Brain pericyte (primary cell): ENCODE measurements around the gene TRAPPC10.

Experiments used
- DNase-seq: peaks from one replicate; pipeline ENCODE4 v3.0.0-alpha.2; 2012; ENCODE audit warnings: low read depth, low spot score

TRAPPC10 gene

DNA sequence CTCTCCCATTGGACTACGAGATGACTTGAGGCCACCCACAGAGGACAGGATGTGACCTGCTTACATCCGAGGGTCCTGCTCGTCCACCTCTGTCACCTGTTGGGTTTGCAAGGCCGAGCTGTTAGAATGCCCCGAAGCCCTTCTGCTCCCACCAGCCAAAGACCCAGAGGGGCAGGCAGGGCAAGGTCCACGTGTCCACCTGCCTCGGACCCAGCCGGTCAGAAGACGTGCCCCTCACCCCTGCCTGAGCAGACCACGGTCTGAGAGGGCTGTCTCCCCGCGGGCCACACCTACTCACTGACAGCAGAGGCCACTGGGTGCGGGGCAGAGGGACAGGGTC lies 30.3 kb upstream of the TRAPPC10 start:
- DNase-seq: no peak

DNA sequence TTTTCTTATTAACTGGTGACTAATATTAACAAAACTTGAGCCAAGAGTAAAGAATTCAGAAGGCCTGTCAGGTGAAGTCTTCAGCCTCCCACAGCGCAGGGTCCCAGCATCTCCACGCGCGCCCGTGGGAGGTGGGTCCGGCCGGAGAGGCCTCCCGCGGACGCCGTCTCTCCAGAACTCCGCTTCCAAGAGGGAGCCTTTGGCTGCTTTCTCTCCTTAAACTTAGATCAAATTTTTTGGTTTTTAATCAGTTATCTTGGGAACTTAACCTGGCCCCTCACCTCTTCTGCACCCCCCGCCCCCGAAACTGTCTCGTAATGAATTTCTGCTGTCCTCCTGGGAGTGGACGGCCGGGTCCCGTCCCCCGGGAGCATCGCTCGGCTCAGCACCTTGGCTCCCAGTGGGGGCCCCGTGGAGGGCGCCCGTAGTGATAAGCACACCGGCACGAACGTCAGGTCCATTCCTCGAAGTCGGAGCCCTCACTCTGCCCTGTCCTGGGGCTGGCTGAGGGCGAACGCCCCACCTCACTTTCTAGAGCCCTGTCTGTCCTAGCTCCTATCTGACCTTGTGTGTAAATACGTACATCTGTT lies 29.5 kb upstream of the TRAPPC10 start:
- no peak for DNase-seq

DNA sequence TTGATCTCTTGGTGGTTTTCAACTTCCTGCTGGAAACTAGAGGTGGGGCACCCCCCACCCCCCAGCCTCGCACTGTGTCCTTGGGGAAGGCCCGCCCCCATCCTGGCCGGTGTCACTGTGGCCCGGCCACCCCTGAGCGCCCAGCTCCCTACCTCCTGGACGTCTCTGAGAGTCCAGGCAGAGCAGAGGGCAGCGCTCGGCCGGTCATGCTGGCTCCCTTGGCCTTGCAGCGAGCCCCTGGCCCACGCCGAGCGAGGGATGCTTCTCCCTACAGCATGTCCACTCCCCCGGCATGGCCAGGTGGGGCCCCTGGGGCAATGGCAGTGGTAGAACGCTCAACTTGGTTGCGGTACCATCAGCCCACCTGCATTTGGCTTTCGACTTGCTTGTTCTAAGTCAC lies 28.7 kb upstream of the TRAPPC10 start:
- DNase-seq: no peak

DNA sequence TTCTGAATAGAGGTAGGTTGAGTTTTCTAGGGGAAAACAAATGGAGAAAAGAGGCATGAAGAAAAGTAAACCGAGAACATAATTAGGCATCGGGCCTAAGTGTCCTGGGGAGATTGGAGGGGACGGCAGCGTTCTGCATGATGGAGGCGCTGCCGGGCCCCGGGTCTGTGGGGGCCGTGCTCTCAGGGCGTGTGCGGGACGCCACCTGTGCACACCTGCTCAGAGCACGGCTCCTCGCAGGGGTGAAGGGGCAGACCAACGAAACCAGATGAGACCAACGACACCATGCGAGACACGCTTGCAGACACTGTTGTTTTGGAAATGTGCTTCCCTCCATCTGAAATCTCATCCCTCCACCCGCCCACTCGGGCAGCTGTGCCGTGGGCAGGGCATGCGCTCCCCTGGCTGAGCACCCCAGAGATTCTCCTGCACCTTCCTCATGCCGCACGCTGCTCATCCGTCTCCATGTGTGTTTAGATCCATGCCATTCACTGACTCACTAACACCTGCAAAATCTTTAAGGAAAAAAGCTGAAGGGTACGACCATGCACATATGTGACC lies 28.2 kb upstream of the TRAPPC10 start:
- DNase-seq: no peak

DNA sequence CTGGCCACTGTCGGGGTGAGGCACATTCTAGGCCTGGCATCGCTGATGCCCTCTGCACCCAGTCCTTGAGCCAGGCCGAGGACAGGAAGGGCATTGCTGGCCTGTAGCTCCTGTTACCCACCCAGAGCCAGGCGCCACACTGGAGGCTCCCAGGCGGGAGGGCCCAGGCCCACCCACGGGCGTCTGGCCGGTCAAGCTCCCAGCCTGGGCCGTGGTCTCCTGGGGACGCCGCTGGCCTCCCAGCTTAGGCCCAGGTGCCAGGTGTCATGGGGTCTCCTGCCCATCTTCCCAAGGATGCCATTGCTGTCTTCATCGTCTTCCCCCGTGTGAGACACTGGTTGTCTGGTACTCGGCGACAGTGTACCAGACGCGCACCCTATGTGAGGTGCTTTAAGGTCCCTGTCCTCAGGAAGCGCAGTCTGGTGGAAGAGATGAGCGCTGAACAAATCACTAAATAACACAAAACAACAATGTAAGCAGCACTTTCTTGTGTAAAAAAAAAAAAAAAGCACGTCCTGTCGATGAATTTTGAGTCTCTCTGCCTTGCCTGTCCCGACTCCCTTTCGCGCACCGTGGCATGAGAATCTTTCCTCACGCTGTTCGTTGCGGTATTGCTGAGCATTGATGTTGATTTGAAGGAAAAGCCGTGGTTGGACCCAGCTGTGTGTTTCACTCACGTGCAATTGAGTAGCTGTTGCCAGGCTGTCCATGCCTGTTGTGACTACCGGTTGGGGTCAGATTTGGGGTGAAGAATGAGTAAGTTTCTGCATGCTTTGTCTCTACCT lies 27.0 kb upstream of the TRAPPC10 start:
- no peak for DNase-seq

DNA sequence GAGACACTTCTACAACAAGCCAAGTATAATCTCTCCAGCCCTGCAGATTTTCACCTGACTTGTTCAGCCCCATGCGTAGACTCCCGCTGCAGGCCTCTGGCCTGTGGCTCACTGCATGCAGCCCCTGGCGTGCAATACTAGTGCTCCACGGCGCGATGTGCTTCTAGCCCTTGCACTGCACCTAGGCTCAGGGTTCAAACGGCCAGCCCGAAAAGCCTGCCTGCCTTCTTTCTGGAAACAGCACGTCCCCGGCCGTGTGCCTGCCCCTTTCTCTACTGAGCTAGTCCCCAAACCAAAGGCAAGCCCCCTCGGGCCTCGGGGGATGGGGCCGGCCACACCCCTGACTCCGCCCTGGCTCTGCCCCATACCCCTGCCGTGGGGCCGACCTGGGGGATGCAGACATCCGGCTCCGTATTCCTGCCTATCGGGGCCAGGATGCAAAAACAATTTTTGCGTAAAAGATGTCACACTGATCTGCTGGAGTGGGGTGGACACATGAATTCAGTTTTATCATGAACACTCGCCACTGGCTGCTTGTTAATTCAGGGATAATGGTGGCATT lies 26.3 kb upstream of the TRAPPC10 start:
- DNase-seq: no peak

DNA sequence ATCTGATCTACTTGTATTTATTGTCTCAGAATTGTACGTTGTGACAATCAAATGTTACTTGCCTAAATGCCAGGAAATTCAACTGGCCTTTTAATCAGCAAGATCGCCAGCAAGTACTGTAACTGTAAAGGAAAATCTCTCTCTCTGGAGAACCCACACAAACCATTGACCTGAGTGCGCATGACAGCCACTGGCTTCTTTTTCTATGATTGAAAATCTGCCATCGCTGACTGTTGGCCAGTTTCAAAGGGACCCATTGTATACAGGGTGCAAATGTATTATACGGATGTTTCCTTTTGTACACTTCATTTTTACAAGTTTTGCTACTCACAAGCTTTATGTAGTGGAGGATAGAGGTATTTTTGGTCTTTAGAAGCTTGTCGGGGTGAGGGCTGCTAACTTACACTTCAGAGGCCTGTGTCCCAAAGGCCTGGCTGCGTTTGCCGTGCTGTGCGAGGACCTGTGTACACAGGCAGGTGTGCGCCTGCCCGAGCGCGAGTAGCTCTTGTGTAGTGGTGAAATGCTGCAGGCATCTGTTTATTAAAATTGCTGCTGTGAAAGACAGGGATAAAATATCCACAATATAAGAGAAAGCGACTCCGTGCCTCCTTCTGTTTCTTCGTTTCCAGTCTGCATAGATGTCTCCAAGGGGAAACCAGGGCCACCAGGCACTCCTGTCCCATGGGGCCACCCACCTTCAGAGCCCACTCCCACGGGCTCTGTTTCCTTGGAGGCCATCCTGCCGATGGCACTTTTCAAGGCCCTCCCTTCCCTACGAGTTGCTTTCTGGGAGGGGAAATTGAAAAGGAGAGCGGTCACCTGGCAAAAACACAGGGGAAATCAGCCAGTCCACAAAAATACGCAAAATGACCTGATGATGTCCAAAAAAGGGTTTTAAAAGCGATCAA lies 25.3 kb upstream of the TRAPPC10 start:
- DNase-seq: no peak

DNA sequence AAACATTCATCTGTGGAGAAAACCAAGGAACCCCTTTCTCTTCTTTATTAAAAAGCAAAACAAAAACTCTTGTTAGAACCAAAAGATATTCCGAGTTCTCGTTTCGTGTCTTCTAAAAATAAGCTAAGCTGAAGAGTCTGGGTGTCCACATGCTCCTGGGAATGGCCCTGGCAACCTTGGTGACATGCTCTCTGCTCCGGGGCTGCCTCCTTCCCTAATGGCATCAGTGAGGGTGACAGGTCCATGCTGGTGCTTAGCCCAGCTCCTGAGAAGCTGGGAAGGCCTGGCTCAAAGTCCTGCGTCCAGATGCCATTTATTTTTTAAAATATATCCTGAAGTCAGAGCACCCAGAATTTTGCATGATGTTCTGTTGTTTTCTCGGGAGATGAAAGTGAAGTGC lies 24.6 kb upstream of the TRAPPC10 start:
- no peak for DNase-seq

DNA sequence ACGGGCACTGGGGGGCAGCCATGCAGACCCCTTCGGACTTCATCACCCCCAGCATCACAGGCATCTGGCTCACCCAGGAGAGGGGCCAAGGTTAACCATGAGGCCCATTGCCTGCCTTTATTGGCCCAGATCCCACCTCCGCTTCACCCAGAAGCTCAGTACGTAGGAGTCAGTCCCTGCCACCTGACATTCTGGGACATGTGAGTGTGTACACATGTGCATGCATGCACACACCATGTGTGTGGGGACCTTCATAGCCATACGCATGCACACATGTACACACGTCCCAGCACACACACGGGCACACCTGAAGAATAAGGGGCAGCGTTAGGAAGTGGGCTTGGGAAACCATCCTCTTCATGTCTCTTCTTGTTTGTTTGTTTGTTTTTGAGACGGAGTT lies 24.1 kb upstream of the TRAPPC10 start:
- DNase-seq: no peak

DNA sequence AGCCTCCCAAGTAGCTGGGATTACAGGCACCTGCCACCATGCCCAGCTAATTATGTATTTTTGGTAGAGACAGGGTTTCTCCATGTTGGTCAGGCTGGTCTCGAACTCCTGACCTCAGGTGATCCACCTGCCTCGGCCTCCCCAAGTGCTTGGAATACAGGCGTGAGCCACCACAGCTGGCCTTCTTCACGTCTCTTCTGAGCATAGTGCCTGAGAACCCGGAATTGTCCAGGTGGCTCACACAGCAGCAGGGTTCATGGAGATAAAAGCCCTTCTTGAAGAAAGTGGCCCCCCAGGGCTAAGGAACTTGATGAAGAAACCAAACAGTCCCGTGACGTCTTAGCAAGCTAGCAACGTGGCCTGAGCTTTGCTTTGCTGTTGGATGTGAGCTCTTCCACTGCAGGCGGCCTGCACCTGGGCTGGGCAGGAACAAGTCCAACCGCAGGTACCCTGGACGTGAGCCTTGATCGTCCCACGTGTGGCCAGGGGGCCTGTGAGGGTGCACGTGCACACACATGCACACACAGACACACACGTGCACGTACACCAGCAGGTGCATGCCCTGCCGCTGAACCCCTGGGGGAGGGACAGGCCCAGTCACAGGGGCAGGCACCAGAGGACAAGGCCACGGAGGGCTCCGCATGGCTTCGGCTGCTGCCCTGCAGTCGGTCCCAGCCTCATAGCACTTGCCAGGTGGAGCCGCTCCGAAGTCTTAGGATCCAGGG lies 23.4 kb upstream of the TRAPPC10 start:
- DNase-seq: no peak

DNA sequence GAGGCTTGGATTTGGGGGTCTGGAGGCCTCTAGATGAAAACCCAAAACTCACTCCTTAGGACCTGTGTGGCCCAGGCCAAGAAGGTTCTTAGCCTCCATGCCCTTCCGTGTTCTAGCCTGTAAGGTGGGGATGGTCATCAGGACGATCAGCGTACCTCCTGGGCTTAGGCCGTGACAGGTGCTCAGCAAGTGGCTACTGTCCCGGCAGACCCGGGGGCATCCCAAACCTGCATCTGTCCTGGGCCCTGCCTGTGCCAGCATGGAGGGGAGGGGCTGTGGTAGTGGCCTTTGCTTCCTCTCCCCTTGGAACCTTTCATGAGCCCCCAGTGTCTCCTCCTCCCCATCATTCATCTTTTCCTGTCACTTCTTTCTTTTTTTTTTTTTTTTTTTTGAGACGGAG lies 22.7 kb upstream of the TRAPPC10 start:
- DNase-seq: no peak

DNA sequence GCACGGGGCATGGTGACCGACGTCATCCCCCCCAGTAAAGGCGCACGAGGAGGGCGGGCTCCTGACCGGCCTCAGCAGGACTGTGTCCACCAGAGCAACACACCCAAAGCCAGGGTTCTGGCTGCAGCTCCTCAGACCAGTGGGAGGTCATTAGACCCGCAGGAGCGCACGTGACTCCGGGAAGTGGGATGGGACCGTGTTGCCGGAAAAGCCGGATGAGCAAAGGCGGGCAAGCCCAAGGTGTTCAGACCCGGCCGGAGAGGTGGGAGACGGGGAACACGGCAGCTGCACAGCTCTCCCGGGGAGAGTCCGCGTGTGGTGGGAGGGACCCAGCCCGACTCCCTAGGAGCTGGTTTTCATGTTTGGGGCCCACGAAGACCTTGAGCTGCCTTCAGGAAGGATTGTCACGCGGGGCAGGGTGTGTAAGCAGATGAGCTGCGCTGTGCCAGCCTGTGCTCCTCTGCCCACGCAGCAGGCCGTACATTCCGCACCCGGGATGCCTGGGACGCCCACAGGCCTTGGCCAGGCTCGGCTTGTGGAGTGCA lies 20.6 kb upstream of the TRAPPC10 start:
- no peak for DNase-seq

DNA sequence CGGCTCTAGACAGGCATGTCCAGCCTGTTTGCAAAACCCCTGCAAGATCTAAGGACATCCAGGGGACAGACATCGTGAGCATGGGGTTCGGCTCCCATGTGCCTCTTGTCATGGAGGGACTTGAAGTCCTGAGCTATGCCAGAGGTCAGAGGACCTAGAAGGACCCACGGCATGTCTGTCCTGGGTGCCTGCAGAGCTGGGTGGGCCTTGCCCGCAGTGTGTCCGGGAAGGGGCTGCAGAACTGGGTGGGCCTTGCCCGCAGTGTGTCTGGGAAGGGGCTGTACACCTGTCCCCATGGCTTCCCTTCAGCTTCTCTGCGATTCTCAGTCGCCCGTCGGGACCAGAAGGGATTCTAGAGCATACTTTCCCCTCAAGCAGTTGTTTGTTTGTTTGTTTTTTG lies 20.0 kb upstream of the TRAPPC10 start:
- DNase-seq: no peak

DNA sequence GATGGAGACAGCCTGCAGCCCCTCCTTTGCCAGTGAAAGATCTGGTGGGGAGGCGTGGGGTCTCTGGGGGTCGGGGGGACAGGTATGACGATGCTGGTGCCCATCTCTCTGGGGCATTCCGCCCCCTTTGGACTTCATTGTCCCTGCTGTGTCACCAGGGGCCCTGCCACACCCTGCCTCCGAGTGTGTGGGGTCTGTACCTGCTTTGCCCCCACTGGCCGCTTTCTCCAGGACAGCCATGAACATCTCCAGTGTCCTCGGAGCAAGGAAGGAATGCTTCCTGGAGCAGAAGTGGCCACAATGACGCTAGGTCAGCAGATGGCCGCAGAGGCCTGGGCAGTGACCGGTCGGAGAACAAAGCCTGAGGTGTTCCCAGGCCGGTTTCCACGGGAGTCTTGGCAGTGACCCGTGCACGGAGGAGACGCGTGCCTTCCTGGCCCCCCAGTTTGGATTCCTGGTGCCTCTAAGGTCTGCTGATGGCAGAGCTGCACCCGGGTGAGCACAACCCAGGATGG lies 18.6 kb upstream of the TRAPPC10 start:
- no peak for DNase-seq

DNA sequence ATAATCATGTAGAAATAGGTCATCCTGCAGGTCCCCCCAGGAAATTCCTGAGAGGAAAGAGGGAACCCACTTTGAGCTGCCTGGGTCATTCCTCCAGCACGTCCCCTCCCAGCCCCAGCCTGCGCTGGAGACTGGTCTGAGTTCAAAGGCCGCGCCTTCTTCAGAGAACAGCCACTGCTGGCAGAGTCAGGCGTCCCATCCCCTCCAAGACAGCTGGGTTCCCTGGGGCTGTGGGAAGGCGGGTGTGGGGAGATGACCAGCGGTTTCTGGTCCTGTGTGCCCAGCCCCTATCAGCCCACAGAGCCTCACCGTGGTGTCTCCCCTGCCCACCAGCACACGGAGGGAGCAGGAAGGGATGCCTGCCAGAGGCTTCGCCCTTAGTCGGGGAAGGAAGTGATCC lies 18.0 kb upstream of the TRAPPC10 start:
- DNase-seq: no peak

DNA sequence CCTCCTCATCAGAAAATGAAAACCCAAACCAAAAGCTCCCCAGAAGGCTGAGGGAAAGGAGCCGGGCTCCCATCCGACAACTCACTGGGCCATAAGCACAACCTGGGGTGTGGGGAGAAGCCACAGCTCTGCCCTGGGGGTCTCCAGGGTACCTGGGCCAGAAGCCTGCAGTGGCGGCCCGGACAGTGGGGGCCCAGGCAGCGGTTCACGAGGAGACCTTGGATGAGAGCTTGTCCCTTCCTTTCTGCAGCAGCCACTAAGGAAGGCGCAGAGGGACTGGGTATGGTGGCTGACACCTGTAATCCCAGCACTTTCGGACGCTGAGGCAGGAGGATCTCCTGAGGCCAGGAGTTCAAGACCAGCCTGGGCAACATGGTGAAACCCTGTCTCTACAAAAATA lies 17.5 kb upstream of the TRAPPC10 start:
- no peak for DNase-seq

DNA sequence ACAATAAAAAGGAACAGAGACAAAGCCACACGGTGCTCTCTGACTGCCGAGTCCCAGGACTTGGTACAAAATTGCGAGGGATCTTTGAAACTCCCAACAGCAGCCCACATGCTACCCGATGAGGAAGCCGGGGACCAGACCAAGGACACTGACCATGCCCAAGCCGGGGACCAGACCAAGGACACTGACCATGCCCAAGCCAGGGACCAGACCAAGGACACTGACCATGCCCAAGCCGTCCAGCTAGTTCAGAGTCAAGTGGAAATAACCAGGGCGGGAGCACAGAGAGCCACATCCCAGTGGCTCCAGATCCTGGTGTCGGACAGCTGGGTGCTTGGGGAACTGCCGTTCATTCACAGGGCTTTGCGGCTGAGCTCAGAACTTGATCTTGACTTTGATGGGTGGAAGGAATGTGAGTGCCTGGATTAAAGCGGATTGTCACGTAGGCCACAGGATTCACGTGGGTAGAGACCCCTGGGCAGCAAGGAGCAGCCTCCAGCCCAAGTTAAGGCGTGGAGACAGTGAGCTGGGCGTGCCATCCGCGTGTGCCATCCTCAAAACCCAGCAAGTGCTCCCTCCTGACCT lies 16.5 kb upstream of the TRAPPC10 start:
- DNase-seq: no peak

DNA sequence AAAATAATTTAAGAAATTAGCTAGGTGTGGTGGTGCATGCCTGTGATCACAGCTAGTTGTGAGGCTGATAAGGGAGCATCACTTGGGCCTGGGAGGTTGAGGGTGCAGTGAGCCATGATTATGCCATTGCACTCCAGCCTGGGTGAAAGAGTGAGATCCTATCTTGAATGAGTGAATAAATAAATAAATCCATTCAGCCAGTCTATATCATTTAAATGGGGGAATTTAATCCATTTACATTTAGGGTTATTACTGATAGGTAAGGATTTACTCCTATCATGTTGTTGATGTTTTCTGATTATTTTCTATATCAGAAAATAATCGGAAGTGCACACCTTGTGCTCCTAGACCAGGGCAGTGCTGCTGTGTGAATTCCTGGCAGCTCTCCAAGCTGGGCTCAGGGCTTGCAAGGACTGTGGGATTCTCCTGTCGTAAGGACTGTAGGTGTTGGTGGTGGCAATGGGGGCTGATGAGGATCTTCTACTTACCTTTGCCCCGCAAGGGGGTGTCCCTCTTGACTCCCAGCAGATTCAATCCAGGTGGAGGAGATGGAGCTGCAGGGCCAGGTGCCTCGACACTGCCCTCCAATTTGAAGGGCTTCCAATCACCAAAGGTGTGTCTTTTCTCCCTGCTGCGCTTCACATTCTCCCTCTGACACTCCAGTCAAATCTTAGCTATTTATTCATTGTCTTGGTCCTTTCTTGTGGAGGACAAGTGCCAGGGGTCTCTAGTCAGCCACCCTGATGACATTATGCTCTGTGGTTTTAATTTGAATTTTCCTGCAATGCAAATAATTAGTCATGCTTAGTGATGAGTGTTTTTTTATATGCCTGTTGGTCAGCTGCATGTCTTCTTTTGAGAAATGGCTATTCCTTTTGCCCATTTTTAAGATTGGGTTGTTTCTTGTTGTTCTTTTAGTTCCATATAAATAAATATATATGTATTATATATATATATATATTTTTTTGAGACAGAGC lies 14.1 kb upstream of the TRAPPC10 start:
- no peak for DNase-seq

DNA sequence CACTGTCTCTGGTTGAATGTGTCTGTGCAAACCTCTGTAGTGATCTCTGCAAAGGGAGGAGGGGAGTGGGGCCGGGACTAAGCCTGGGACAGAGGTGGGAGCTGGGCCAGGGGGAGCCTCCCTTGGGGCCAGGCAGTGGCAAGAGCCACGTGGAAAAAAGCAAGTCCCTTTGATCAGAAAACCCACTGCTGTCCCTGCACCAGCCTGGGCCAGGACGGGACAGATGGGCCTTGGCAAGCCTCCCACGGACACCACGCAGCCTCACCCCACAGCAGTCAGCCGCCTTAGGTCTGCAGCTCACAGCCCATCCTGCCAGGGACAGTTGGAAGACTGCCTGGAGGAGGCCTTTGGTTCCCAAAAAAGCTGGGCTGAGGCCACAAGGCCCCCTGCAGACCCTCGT lies 11.7 kb upstream of the TRAPPC10 start:
- DNase-seq: no peak
